GM19035 (cell line): ENCODE results near the gene FGF18.
A peak's percentile ranks its signal among the peaks of the same experiment; 100 is the strongest.
"Not testable (repeated sequence)": the region's sequence is repeated elsewhere in the genome, so short reads cannot be mapped to it uniquely, and the experiment has no call there.

Experiments used
- ATAC-seq: cut with Tn5 transposase; IDR thresholded peaks from one replicate; pipeline ENCODE4 v1.9.1; 2021; ENCODE audit not compliant: unreplicated experiment

Gene FGF18

GRCh38 chr5:171400169-171400568 lies 19.3 kb upstream of the FGF18 start:
- no peak for ATAC-seq

GRCh38 chr5:171401167-171401947 lies 18.1 kb upstream of the FGF18 start:
- no peak for ATAC-seq

- not testable (repeated sequence) for ATAC-seq
Observed at GRCh38 chr5:171402751-171403150, 16.7 kb upstream of the FGF18 start.

- ATAC-seq = no peak
Observed at GRCh38 chr5:171405615-171406014, 13.8 kb upstream of the FGF18 start.

- ATAC-seq = no peak
Observed at GRCh38 chr5:171407234-171407633, 12.2 kb upstream of the FGF18 start.

DNA sequence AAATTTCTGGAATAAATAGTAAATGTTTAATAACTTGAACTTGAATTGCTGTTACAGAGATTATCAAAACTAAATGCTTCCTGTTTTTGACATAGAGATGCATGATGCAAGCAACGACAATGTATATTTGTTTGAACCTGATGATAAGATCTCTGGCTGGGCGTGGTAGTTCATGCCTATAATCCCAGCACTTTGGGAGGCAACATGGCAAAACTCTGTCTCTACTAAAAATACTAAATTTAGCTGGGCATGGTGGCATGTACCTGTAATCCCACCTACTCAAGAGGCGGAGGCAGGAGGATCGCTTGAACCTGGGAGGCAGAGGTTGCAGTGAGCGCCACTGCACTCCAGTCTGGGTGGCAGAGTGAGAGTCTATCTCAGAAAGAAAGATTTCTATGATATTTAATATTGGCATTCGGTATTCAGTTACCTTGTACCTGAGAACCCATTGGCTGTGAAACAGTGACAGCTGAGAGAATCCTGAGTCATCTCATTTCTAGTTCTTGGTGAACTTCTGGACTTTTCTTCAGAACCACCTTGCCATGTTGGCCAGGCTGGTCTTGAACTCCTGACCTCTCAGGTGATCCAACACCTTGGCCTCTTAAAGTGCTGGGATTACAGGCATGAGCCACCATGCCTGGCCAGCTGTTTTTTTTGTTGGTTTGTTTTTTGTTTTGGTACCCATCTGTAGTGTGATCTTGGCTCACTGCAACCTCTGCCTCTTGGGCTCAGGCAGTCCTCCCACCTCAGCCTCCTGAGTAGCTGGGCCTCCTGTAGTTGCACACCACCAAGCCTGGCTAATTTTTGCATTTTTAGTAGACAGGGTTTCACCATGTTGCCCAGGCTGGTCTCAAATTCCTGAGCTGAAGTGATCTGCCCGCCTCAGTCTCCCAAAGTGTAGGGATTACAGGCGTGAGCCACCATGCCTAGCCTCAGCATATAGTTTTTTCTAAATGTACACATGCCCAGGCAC lies 10.0 kb upstream of the FGF18 start:
- ATAC-seq = no peak

DNA sequence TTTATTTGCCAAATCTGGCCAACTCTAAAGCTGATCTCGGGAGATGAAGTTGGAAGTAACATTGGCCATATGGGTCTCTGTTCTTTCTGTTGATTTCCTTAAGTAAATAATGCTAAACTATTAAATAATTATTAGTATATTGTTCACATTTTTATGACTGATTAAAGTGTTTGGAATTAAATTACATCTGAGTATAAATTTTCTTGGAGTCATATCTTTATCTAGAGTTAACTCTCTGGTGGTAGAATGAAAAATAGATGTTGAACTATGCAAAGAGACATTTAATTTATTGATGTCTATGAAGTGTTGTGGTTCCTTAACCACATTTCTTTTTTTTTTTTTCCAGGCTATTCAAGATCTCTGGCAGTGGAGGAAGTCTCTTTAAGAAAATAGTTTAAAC lies 9.3 kb upstream of the FGF18 start:
- no peak for ATAC-seq

DNA sequence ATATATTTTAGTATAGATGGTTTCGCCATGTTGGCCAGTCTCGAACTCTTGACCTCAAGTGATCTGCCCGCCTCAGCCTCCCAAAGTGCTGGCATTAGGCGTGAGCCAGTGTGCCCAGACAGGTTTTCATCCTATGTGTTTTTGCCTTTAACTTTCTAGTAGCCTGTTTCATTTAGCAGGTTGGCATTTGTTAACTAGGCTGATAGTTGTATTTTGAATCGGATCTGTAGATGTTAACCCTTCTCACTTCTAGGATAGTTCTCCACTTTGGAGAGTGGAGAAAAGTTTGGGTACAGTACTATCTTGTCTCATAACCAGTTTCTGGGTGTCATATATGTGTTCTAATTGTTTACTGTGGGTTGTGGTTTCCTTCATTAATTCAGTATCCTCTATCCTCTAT lies 7.3 kb upstream of the FGF18 start:
- no peak for ATAC-seq

GRCh38 chr5:171413153-171413910 lies 6.1 kb upstream of the FGF18 start:
- ATAC-seq = no peak

- ATAC-seq = not testable (repeated sequence)
Observed at GRCh38 chr5:171413993-171414392, 5.5 kb upstream of the FGF18 start.

GRCh38 chr5:171415115-171415730 lies 4.2 kb upstream of the FGF18 start:
- ATAC-seq = no peak

DNA sequence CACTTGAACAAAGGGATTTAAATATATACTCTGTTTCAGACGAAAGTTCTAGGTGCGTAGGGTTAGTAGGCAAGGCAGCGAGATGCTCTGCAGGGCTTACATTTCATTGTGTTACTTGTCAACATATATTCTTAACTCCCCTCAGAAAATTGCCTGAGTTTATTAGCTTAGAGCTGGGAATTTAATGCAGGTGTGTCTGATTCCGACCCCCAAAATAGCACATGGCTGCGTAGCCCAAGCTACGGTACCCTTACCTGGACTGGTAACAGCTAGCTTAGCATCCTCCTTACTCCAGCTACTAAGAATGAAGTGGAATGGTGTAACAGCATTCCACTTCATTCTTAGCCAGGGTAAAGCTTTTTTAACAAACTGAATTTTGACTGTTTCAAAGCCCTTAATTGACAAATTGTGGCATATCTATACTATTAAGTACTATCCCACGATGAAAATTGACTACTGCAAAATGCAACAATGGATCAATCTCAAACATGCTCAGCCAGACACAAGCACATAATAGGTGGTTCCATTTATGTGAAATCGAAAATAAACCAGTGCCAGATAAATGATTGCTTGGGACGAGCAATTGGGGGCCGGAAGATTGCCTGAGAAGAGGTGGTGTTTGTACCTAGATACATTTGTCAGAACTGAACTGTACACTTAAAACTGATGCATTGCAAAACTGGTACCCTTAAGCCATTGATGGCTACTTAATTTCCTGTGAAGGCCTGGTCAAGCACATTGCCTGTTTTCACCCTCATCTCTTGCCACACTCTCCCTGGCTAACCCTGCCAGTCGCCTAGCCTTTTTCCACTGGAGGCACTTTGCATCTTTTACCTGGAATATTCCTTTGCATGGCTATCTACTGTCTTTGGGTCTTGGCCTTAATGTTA lies 3.0 kb upstream of the FGF18 start:
- no peak for ATAC-seq

GRCh38 chr5:171418316-171418981 lies 998 bp upstream of the FGF18 start:
- peak; percentile 75 for ATAC-seq

DNA sequence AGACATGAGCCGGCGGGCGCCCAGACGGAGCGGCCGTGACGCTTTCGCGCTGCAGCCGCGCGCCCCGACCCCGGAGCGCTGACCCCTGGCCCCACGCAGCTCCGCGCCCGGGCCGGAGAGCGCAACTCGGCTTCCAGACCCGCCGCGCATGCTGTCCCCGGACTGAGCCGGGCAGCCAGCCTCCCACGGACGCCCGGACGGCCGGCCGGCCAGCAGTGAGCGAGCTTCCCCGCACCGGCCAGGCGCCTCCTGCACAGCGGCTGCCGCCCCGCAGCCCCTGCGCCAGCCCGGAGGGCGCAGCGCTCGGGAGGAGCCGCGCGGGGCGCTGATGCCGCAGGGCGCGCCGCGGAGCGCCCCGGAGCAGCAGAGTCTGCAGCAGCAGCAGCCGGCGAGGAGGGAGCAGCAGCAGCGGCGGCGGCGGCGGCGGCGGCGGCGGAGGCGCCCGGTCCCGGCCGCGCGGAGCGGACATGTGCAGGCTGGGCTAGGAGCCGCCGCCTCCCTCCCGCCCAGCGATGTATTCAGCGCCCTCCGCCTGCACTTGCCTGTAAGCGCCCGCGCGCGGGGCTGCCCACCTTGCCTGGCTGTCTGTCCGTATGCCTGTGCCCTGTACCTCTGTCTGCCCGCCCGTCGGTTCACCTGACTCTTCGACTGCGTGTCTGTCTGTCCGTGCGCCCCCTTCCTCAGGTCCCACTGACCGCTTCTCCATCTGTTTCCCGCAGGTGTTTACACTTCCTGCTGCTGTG lies 412 bp downstream of the FGF18 start:
- peak; percentile 31 for ATAC-seq

DNA sequence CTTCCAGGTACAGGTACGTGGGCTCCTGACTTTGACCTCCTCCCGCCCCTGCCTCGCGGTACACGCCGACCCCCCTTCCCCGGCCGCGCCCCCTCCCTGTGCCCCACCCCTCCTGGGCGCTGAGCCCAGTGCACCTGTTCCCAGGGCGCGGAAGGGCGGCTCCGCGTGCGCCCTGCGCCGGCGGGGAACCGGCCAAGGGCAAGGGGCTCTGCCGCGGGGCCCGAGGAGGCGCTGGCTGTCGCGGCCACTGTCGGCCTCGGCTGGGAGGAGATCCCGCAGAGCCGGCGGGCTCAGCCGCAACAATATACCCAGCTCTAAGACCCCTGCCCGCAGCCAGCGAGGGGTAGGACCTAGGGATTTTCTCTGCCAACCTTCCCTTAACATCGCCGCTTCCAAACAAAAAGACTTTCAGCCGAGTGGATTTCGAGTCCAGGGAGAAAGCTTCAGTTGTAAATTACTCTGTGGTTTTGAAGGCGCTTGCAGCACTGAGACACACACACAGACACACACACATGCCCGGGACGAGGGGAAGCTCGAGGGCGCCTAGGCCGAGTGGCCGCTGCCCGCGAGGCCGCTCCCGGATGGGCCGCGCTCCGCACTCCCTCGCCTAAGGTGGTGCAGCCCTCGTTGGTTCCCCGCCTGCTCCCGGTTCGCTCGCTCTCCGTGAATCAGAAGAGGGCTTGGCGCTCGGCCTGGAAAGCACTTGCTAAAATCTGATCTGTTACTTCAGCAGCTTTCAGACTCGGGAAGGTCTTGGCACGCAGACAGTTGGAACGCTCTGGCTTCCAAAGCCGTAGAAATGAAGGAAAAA lies 1.2 kb downstream of the FGF18 start:
- no peak for ATAC-seq

- ATAC-seq = no peak
Observed at GRCh38 chr5:171421331-171422262, 2.1 kb downstream of the FGF18 start.

- ATAC-seq = no peak
Observed at GRCh38 chr5:171422495-171422894, 3.0 kb downstream of the FGF18 start.
